ENCODE measurements around the gene BEND5.
A peak's percentile ranks its signal among the peaks of the same experiment; 100 is the strongest.

The BEND5 gene

GRCh38 chr1:48726557-48727215 is 50.0 kb downstream of the BEND5 start:
- no peak for DNase-seq (ENCODE audit: low read depth, low spot score)
- no peak overlapping the region for H3K27ac ChIP-seq

GRCh38 chr1:48726139-48726538 is 50.6 kb downstream of the BEND5 start:
- no peak for DNase-seq (ENCODE audit: low read depth, low spot score)
- no peak overlapping the region for H3K27ac ChIP-seq

- no peak overlapping the region for H3K27ac ChIP-seq
- no peak for DNase-seq (ENCODE audit: low read depth, low spot score)
Measured at GRCh38 chr1:48725341-48726046, 51.2 kb downstream of the BEND5 start.

- H3K27ac ChIP-seq, result no peak overlapping the region
- no peak for DNase-seq (ENCODE audit: low read depth, low spot score)
Measured at GRCh38 chr1:48720929-48721328, 55.8 kb downstream of the BEND5 start.

- H3K27ac ChIP-seq, result no peak overlapping the region
- DNase-seq (ENCODE audit: low read depth, low spot score), result peak; percentile 10
Measured at GRCh38 chr1:48718705-48719104, 58.0 kb downstream of the BEND5 start.

GRCh38 chr1:48718116-48718630 is 58.5 kb downstream of the BEND5 start:
- DNase-seq (ENCODE audit: low read depth, low spot score), result no peak
- H3K27ac ChIP-seq, result no peak overlapping the region

GRCh38 chr1:48717082-48717481 is 59.6 kb downstream of the BEND5 start:
- no peak for DNase-seq (ENCODE audit: low read depth, low spot score)
- no peak overlapping the region for H3K27ac ChIP-seq

- H3K27ac ChIP-seq, result no peak overlapping the region
- DNase-seq (ENCODE audit: low read depth, low spot score), result no peak
Measured at GRCh38 chr1:48715921-48716320, 60.8 kb downstream of the BEND5 start.

GRCh38 chr1:48710915-48711314 is 65.8 kb downstream of the BEND5 start:
- H3K27ac ChIP-seq, result no peak overlapping the region
- DNase-seq (ENCODE audit: low read depth, low spot score), result no peak

GRCh38 chr1:48710318-48710717 is 66.4 kb downstream of the BEND5 start:
- DNase-seq (ENCODE audit: low read depth, low spot score), result no peak
- no peak overlapping the region for H3K27ac ChIP-seq

- no peak for DNase-seq (ENCODE audit: low read depth, low spot score)
- H3K27ac ChIP-seq, result no peak overlapping the region
Measured at GRCh38 chr1:48704736-48705135, 72.0 kb downstream of the BEND5 start.

- H3K27ac ChIP-seq, result no peak overlapping the region
- no peak for DNase-seq (ENCODE audit: low read depth, low spot score)
Measured at GRCh38 chr1:48701445-48701844, 75.2 kb downstream of the BEND5 start.

- no peak overlapping the region for H3K27ac ChIP-seq
- DNase-seq (ENCODE audit: low read depth, low spot score), result no peak
Measured at GRCh38 chr1:48697066-48697707, 79.5 kb downstream of the BEND5 start.

GRCh38 chr1:48695161-48695560 is 81.5 kb downstream of the BEND5 start:
- DNase-seq (ENCODE audit: low read depth, low spot score), result no peak
- no peak overlapping the region for H3K27ac ChIP-seq

- H3K27ac ChIP-seq, result no peak overlapping the region
- DNase-seq (ENCODE audit: low read depth, low spot score), result peak; percentile 20
Measured at GRCh38 chr1:48693674-48694320, 82.9 kb downstream of the BEND5 start.

- H3K27ac ChIP-seq, result no peak overlapping the region
- no peak for DNase-seq (ENCODE audit: low read depth, low spot score)
Measured at GRCh38 chr1:48693180-48693579, 83.5 kb downstream of the BEND5 start.

- no peak overlapping the region for H3K27ac ChIP-seq
- DNase-seq (ENCODE audit: low read depth, low spot score), result no peak
Measured at GRCh38 chr1:48692235-48692634, 84.5 kb downstream of the BEND5 start.

GRCh38 chr1:48691429-48692001 is 85.2 kb downstream of the BEND5 start:
- DNase-seq (ENCODE audit: low read depth, low spot score), result no peak
- no peak overlapping the region for H3K27ac ChIP-seq

- DNase-seq (ENCODE audit: low read depth, low spot score), result no peak
Measured at GRCh38 chr1:48688102-48688760, 88.5 kb downstream of the BEND5 start.

More at GRCh38 chr1:48688102-48688760, 88.5 kb downstream of the BEND5 start:
- H3K27ac ChIP-seq, result no peak overlapping the region
